ENCODE measurements around the gene UGP2. TPM values are rescaled to one million over a fixed set of nuclear protein-coding genes. Genes with fewer than 3 reads are reported as not detected.
A peak's percentile ranks its signal among the peaks of the same experiment; 100 is the strongest.

Gene UGP2
- total and polyA plus RNA-seq, 4 donors = 76.2 to 723 (median 261) TPM

- Histone ChIP-seq H3K9ac (ENCODE audit: low read depth in 1 of 2, low read length in 2 of 2) (no peak overlapping the region), H3K27me3 (ENCODE audit: control insufficient read depth in 4 of 4, insufficient read depth in 4 of 4, low read length in 3 of 4) (no peaks in the 10 kb centered on the region), H3K36me3 (ENCODE audit: control insufficient read depth in 4 of 4, insufficient read depth in 3 of 4, low read depth in 1 of 4, low read length in 3 of 4) (no peaks in the 10 kb centered on the region), H3K9me3 (ENCODE audit: control insufficient read depth in 4 of 4, low read length in 3 of 4) (no peaks in the 10 kb centered on the region), H3K4me1 (ENCODE audit: control insufficient read depth in 4 of 4, insufficient read depth in 4 of 4, low read length in 3 of 4) (peaks cover 0 to 3% (median under 1%) of the 10 kb centered on the region in 4 donors), H3K27ac (ENCODE audit: low read depth in 1 of 2, low read length in 2 of 2) (no peak overlapping the region), H3K4me3 (ENCODE audit: low read depth in 1 of 3, low read length in 3 of 3) (no peak overlapping the region)
- no peak for DNase-seq (ENCODE audit: low spot score)
- TF ChIP-seq SP1 (IDR thresholded peaks at IDR 0.05) (no peak), REST (IDR thresholded peaks at IDR 0.05) (no peak), NR2F2 (IDR thresholded peaks at IDR 0.05) (no peak)
- 80% methylated on average over 2 of the region's 2 CpGs for WGBS
Measured at GRCh38 chr2:63837036-63837594, 4.6 kb upstream of the UGP2 start.

- 5% methylated on average over 24 of the region's 24 CpGs for WGBS
- DNase-seq (ENCODE audit: low spot score) = no peak
- Histone ChIP-seq H3K4me3 (ENCODE audit: low read depth in 1 of 3, low read length in 3 of 3) (peak overlapping the region; percentile 64 to 93 (median 80)), H3K27me3 (ENCODE audit: control insufficient read depth in 4 of 4, insufficient read depth in 4 of 4, low read length in 3 of 4) (no peaks in the 10 kb centered on the region), H3K4me1 (ENCODE audit: control insufficient read depth in 4 of 4, insufficient read depth in 4 of 4, low read length in 3 of 4) (peaks cover 0 to 9% (median under 1%) of the 10 kb centered on the region in 4 donors), H3K9ac (ENCODE audit: low read depth in 1 of 2, low read length in 2 of 2) (peak overlapping the region; percentile 81 to 90), H3K36me3 (ENCODE audit: control insufficient read depth in 4 of 4, insufficient read depth in 3 of 4, low read depth in 1 of 4, low read length in 3 of 4) (no peaks in the 10 kb centered on the region), H3K27ac (ENCODE audit: low read depth in 1 of 2, low read length in 2 of 2) (peak overlapping the region; percentile 92 to 99), H3K9me3 (ENCODE audit: control insufficient read depth in 4 of 4, low read length in 3 of 4) (no peaks in the 10 kb centered on the region)
- TF ChIP-seq JUND (IDR thresholded peaks at IDR 0.05) (no peak), TAF1 (conservative IDR thresholded peaks at IDR 0.05) (peak; percentile 99), SP1 (IDR thresholded peaks at IDR 0.05) (no peak), REST (IDR thresholded peaks at IDR 0.05) (no peak), GABPA (IDR thresholded peaks at IDR 0.05 in 1 of 2, conservative IDR thresholded peaks at IDR 0.05 in 1 of 2) (no peak), RAD21 (IDR thresholded peaks at IDR 0.05) (no peak)
Measured at GRCh38 chr2:63840081-63840784, 1.5 kb upstream of the UGP2 start.

- H3K9ac ChIP-seq (ENCODE audit: low read depth in 1 of 2, low read length in 2 of 2) = peak overlapping the region; percentile 88 to 90
- H3K36me3 ChIP-seq (ENCODE audit: control insufficient read depth in 4 of 4, insufficient read depth in 3 of 4, low read depth in 1 of 4, low read length in 3 of 4) = peaks cover 0 to 1% (median 0%) of the 10 kb centered on the region in 4 donors
- peaks cover 0 to 13% (median 3%) of the 10 kb centered on the region in 4 donors for H3K4me1 ChIP-seq (ENCODE audit: control insufficient read depth in 4 of 4, insufficient read depth in 4 of 4, low read length in 3 of 4)
- DNase-seq (ENCODE audit: low spot score) = peak; percentile 98
- H3K27ac ChIP-seq (ENCODE audit: low read depth in 1 of 2, low read length in 2 of 2) = peak overlapping the region; percentile 92 to 99
- peak overlapping the region; percentile 64 to 93 (median 80) for H3K4me3 ChIP-seq (ENCODE audit: low read depth in 1 of 3, low read length in 3 of 3)
- H3K9me3 ChIP-seq (ENCODE audit: control insufficient read depth in 4 of 4, low read length in 3 of 4) = no peaks in the 10 kb centered on the region
- no peaks in the 10 kb centered on the region for H3K27me3 ChIP-seq (ENCODE audit: control insufficient read depth in 4 of 4, insufficient read depth in 4 of 4, low read length in 3 of 4)
- WGBS = under 1% methylated on average over 34 of the region's 34 CpGs
- TF ChIP-seq YY1 (IDR thresholded peaks at IDR 0.05) (peak; percentile 74), CTCF (IDR thresholded peaks at IDR 0.05; ENCODE audit: low read depth, low read length, missing input control) (peak; percentile 11), FOXA2 (IDR thresholded peaks at IDR 0.05) (no peak), REST (IDR thresholded peaks at IDR 0.05) (peak; percentile 89), SP1 (IDR thresholded peaks at IDR 0.05) (peak; percentile 99), TAF1 (conservative IDR thresholded peaks at IDR 0.05) (no peak), EGR1 (IDR thresholded peaks at IDR 0.05; ENCODE audit: low read depth in 2 of 2) (peak in 1 of 2 donors; percentile 47), RXRA (IDR thresholded peaks at IDR 0.05) (no peak)
Measured at GRCh38 chr2:63840785-63841253, 877 bp upstream of the UGP2 start.

Measured in liver (tissue), 9 donors.